Head of caudate nucleus (tissue), 42 donors: ENCODE measurements around the gene REEP1.
"Not testable (repeated sequence)": the region's sequence is repeated elsewhere in the genome, so short reads cannot be mapped to it uniquely, and the experiment has no call there.

Source experiments
- DNase-seq, 42 donors: peaks; one replicate each; pipeline versions ENCODE4 v3.0.0 to v3.0.0-alpha.2; 2020 to 2021; ENCODE audit warnings: mixed read lengths in 7 of 42
- intact Hi-C: fragments of 100-400 bp; cut with DNase I; formaldehyde crosslinking; loops from one replicate; pipeline ENCODE4 v1.15.0; 2022

REEP1 gene

DNA sequence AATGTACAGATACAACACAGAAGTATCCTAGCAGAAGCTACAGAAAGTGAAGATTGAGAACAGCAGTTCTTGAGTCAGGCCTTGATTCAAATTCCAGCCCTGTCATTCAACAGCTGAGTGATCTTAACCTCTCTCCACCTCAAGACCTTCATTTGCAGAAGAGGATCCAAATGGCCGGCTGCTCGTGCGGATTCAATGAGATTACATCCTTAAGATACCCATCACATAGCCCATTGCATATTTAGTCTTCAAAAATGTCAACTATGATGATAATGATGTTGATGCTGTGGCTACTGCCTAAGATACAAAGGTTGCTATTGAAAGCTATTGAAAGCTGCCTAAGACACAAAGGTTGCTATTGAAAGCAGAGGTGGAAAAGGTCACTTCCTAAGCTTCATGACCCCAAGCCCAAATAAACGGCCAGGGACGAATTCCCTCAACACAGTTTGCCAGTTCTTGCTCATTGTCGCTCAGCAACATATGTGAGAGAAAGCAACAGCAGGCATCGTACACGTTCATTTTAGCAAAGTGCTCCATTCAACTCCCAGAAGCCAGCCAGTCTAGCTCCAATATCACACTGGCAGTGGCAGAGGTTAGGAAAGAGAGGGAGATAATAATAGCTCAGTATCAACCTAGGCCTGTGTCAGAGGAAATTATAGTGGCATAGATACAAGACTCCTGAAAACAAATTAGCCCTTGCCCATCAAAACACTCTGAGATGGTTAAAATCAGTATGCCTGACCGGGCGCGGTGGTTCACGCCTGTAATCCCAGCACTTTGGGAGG, 102.0 kb downstream of the REEP1 start:
- intact Hi-C loops, result no loop called here

DNA sequence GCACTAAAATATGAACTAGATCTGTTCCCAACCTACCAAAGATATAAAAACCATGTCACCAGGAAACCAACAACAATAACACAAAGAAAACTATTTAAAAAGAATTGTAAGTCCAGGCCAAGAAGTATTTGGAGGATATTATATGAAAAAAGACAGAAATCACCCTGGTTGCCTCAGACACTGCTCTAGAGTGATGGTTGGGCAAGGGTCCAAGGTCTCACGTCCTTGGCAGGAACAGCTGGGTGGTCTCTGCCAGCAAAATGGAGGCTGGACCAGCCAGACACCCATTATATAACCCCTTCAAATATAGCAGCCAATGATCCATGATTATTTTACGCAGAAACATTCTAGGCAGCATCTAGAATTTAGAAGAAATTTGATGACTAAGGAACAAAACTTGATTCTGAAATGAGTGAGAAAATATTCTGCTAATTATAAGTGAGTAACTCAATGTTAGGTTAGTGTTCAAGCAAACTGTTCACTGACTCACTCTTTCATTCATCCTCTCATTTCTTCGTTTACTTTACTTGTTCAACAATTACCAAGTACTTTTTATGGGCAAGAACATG, 102.8 kb downstream of the REEP1 start:
- peak in 1 of 42 donors; percentile 33 for DNase-seq
- intact Hi-C loops, result no loop called here

More for the DNA sequence above, 102.0 kb downstream of the REEP1 start:
- no peak for DNase-seq

DNA sequence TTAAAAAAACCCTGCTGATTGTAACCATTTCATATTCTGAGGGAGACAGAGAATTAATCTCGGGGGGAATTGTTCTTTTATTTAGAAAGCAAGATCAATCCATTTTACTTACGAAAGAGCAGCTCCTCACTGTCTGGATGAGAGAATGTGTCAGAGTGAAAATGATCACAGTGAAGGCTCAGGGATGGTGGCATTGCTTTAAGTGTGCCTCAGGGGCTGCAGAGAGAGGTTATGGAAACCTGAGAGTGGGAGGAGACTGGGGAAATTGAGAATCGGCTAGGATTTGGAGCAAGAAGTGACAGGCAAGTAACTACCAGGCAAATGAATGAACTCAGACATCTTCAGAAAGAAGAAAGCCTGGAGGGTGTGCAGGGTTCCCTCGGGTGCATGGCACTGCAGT, 104.0 kb downstream of the REEP1 start:
- DNase-seq, result peak in 1 of 42 donors; percentile 23
- intact Hi-C loops, result no loop called here

DNA sequence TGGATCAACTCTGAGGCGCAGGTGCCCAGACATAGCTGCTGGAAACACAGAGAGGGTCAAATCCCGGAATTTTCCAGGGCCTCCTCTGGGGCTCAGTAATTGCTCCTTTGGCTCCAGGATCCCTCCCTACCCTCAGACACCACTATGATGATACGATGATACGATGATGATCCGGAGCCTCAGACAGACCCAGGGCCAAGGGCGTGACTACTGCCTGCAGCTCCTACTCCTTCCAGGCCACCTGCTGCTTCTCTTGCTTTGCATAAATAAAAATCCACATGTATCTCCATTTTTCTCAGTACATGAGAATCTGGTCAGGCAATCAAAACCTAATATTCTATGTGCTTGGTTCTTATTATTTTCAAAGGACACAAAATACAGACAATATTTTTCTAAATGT, 104.5 kb downstream of the REEP1 start:
- DNase-seq, result peak in 1 of 42 donors; percentile 13
- intact Hi-C loops, result no loop called here

DNA sequence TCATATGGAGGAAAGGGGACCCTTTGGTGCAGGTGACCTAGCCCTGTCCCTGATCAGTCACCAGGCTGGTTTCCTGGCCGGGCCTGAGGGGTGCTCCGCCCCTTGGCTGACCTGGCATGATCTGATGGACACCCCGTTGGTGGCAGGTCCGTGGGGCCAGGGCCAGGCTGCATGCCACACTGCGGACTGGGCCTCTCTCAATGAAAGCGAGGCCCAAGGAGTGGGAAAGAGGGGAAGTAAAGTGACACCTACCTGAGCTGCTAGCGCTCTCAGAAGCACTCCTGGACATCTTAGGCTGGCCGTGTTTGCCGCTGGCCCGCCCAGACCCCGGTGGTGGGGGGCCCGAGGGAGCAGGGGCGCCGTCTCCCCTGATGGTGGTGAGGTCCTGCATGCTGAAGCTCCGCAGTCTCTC, 105.0 kb downstream of the REEP1 start:
- intact Hi-C loops, result no loop called here
- DNase-seq, result peak in 1 of 42 donors; percentile 14

DNA sequence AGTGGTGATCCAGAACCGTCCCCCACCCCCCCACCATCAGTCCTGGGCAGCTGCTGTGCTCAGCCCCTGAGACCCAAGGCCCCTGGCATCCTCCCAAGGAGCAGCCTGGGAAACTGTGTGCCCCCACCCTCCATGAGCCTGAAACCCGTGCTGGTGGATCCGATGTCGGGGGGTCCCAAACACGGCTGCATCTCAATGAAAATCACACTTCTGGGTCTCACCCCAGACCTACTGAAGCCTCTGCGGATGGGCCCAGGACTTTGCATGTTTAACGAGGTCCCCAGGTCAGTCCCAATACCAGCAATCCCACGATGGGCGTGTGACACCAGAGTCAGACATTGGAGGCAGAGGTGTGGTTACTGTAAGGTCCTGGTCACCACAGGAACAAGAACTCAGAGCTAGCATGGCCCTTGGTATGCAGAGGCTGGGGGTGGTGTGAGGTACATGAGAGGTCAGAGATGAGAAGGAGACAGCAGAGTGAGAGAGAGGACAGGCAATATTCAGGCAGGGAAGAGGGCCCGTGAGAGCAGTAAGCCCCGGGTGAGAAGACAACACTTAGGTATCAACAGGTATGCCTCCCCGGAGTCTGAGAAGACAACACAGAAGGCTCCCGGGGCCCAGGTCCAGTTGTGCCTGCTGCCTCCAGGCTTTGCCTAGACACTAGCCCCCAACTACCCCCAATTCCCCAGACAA, 105.6 kb downstream of the REEP1 start:
- intact Hi-C loops, result no loop called here
- DNase-seq, result peak in 2 of 42 donors; percentile 3 to 15

DNA sequence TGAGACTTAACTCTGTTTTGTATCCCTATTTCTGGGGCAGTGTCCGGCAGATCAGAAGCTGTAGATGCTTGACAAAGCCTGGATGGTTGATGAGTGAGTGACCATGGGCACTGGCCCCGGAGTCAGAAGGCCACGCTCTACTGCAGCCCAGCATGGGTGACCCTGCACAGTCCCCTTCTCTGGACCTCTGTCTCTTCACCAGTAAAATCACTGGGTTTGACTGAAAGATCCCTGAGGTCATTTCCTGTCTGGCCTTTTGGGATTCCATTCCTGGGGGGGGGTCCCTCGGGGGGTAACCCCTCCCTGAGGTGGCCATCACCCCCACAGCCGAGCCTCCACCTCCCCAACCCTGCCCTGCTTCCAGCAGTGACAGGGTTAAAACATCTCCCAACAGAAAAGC, 106.5 kb downstream of the REEP1 start:
- DNase-seq, result no peak

DNA sequence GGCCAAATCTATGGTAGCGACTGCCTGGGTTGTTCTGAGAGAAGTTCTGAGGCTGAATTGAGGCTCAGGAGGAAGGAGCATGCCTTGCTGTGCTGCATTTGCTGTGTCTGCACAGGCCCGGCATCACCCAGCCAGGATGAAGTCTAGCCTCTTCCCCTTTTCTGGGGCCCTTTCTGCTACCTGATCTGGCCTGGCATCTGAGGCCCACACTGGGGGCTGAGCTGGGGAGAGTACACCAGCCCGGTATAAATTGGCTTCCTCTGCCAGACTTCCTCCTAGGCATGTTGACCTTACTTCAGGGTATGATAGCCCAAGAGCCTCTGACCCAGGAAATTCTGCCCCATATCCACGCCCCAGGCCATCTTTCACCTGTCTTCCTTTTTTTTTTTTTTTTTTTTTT, 108.2 kb downstream of the REEP1 start:
- peak in 2 of 42 donors; percentile 21 to 39 for DNase-seq
- intact Hi-C loops, result no loop called here

More for the DNA sequence above, 106.5 kb downstream of the REEP1 start:
- intact Hi-C loops, result no loop called here

DNA sequence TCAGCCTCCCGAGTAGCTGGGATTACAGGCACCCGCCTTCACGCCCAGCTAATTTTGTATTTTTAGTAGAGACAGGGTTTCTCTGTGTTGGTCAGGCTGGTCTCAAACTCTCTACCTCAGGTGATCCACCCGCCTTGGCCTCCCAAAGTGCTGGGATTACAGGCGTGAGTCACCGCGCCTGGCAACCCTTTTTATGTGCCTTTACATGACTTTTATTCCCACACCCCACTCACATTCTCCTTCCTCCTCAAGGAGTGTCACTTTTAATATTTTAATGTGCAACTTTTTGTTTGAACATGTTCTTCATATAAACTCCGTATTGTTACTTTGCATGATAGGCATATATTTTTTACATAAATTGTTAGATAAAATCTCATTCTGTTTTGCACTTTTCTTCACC, 108.9 kb downstream of the REEP1 start:
- intact Hi-C loops, result not testable (repeated sequence)
- peak in 12 of 42 donors; percentile 23 to 71 (median 40) for DNase-seq

DNA sequence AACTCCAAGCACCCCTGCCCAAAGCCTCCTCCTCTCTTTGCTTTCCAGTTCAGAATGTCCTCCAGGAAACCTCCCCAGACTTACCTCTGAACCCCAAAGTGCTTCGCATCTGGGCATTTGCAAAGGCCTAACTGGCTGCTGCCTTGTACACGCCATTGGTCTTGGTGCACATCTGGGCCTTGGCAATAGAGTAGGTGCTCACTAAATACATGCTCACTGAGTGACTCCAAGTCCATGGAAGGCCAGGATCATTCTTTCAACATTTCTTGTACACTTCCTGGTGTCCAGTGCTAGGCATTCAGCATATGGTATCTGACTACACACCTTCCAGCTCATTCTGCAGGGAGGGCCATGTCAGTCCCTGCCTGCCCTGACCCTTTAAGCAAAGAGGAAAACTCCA, 109.7 kb downstream of the REEP1 start:
- intact Hi-C loops, result no loop called here
- DNase-seq, result peak in 1 of 42 donors; percentile 16

DNA sequence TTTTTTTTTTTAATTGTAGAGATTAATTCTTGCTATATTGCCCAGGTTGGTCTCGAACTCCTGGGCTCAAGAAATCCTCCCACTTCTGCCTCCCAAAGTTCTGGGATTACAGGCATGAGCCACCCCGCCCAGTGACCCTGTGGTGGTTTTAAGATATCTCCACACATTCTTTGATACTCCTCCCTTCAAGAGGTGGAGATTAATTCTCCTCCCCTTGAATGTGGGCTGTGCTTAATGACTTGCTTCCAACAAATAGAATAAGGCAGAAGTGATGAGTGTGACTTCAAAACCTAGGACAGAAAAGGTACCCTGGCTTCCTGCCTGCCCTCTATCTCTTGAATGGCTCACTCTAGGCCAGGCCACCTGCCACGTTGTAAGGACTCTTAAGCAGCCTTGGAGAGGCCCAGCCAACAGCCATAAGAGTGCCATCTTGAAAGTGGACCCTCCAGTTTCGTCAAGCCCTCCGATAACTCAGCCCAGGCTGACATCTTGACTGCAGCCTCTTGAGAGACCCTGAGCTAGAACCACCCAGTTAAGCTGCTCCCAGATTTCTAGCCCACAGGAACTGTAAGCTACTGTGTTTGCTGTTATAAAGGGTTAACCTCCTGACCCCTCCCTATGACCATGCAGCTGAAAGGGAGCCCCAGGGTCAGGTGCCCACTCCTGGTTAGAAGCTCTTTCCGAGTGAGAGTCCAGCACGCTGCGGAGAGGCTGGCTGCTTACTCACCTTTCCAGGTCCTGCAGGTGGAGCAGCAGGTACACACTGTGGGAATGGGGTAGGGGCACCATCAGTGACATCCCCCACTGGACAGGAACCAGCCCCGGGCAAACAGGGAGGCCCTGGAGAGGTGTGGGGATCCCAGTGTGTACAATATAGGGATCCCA, 110.5 kb downstream of the REEP1 start:
- intact Hi-C loops, result no loop called here
- DNase-seq, result peak in 2 of 42 donors; percentile 16 to 20

DNA sequence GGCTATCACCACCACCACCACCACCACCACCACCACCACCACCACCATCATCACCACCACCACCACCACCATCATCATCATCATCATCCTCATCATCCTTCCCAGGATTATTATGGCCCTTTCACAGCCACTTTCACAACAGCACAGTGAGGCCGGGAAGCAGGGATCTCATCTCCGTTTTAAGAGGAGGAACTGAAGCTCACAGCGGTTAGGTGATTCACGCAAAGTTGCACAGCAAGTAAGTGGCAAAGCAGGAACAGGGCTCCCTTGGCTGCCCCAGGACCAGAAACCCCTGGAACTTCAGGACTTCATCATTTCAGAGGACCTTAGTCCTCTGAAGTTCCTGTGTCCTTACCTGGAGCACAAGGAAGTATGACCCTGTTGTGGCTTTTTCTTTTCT, 111.4 kb downstream of the REEP1 start:
- DNase-seq, result peak in 2 of 42 donors; percentile 23 to 32
- intact Hi-C loops, result no loop called here

DNA sequence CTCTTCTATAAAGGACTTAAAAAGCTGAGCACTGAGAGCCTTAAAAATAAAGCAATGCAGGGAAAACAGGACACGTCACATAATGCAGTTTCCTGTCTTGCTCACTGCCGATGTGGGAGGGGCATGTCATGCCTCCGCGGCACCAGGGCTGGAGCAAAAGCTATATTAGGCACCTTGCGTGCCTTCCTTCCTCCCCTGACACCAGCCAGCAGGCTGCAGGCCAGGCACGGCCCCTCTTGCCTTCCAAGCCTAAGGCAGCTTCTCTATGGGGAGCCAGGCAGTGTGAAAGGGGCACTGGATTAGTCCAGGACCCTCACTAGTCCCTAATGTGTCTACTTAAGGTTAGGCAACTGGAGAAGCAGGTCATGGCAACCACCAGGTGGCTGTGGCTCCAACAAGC, 111.8 kb downstream of the REEP1 start:
- intact Hi-C loops, result no loop called here
- DNase-seq, result peak; percentile 38 to 91 (median 70)

DNA sequence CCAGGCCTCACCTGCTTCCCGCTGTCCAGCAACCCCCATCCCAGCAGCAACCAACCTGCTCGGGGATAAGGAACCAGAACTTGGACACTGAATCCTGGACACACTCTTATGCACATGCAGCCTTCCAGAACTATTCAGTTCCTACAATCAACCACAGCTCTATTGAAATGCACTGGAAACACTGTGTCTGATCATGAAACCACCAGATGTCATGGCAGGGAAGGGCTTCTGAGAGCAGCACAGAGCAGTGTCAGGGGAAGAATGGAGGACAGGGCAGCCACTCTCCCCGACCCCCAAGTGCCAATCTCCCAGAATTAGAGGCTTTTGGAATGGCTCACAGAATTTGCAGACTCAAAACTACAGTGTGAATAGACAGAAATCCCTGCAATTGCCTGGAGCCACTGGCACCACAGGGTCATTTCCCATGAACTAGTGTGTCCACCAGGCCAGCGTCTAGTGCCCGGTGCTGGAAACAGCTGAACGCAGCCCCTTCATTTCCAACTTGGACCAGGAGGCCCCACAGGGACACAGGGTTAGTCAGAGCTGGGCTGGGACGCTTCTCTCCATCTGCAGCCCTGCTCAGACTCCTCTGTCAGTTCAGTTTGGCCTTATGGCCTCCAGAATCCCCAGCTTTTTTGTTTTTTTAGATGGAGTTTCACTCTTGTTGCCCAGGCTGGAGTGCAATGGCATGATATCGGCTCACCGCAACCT, 112.6 kb downstream of the REEP1 start:
- intact Hi-C loops, result no loop called here
- peak in 2 of 42 donors; percentile 25 to 37 for DNase-seq

DNA sequence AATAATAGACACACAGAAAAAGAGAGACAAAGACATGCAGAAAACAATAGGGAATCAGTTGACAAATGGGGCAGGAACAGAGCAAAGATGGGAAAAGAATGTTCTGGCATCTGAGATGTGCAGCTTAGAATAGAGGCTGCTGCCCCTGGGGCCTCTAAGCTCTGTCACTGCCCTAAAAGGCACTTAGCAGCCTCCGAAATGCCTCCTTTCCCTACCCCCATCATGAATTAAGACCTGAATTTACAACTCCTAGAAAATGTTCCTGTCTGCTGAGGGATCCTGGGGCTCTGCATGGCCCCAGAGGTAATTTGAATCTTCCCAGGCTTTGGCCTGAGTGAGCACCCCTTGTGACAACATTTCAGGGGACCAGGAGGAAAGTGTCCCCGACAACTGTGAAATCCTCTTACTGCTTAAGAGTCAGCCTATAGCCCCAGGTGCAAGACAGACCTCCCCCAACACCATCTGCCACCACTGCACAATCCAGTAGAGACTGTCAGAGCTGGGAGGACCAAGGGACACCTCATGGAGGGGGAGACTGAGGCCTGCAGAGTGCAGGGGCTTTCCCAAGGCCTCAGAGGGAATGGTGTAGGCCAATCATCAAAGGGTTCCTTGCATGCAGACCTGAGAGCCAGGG, 113.4 kb downstream of the REEP1 start:
- intact Hi-C loops, result no loop called here
- DNase-seq, result peak in 9 of 42 donors; percentile 21 to 58 (median 39)

DNA sequence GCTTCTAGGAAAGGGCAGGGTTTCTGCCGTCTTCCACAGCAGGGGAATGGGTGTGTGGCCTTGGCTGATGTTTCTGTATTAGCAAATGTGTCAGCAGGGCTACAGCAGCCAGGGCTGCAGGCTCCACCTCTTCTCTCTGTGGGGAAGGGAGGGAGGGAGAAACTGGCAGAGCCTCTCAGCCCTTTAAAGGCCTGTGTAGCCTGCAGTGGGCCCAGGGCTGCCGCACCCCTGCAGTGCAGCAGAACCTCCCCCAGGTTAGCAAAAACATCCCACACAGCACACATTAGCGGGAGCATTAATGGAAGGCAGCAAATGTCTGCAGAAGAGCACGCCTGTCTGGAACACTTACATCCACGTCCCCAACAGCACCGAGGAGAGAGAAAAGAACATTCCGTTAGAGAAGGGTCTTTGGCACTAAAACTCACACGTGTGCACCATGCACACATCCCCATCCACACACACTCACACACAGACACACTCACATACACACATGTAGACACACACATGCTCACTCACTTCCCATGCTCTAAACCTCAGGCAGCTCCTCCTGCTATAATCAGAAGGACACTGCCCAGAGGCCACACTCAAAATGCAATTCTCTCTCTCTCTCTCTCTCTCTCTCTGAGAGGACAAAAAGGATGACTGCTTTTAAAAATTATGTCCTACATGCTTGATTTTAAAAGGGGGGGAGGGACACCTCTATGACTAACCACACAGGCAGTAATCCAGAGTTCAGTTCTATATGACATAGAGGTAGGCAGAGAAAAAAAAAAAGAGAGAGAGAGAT, 114.1 kb downstream of the REEP1 start:
- intact Hi-C loops, result no loop called here
- peak; percentile 30 to 90 (median 68) for DNase-seq

DNA sequence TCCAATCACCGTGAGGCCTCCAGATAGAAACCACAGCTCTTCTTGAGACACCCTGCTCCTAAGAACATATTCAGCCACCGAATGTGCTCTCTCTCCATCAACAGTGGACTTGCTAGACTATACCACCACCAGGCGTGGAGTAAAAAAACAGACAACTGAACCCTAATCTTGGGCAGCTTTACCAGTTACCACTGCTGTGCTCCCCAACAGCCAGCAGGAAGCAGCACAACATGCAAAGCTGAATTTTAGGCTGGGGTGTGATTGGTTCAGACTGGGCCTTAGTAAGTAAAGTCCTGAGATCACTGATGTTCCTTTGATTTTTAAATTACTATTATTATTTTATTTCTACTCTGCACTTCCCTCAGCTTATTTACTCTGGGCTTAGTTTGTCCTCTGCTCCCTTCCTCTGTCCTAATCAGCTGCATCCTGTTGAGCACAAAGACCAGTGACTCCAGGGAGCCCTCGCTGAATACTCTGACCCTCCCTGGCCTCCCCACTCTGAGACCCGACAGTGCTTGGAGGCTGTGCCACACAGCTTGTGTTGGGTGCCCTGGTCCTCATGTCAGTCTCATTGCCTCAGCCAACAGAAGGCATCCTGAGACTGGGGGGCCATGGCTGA, 116.3 kb downstream of the REEP1 start:
- DNase-seq, result peak in 35 of 42 donors; percentile 28 to 85 (median 64)
- intact Hi-C loops, result no loop called here
